HG03571 (cell line): ENCODE results near the gene KAZN.

Experiments
- ATAC-seq: cut with Tn5 transposase; IDR thresholded peaks from one replicate; pipeline ENCODE4 v1.9.1; 2021; ENCODE audit not compliant: unreplicated experiment

The KAZN gene

GRCh38 chr1:15094719-15095495 lies 496.4 kb downstream of the KAZN start:
- ATAC-seq: no peak

GRCh38 chr1:15095496-15095875 lies 497.0 kb downstream of the KAZN start:
- no peak for ATAC-seq

- no peak for ATAC-seq
These were observed 497.8 kb downstream of the KAZN start for GRCh38 chr1:15096293-15096692.

DNA sequence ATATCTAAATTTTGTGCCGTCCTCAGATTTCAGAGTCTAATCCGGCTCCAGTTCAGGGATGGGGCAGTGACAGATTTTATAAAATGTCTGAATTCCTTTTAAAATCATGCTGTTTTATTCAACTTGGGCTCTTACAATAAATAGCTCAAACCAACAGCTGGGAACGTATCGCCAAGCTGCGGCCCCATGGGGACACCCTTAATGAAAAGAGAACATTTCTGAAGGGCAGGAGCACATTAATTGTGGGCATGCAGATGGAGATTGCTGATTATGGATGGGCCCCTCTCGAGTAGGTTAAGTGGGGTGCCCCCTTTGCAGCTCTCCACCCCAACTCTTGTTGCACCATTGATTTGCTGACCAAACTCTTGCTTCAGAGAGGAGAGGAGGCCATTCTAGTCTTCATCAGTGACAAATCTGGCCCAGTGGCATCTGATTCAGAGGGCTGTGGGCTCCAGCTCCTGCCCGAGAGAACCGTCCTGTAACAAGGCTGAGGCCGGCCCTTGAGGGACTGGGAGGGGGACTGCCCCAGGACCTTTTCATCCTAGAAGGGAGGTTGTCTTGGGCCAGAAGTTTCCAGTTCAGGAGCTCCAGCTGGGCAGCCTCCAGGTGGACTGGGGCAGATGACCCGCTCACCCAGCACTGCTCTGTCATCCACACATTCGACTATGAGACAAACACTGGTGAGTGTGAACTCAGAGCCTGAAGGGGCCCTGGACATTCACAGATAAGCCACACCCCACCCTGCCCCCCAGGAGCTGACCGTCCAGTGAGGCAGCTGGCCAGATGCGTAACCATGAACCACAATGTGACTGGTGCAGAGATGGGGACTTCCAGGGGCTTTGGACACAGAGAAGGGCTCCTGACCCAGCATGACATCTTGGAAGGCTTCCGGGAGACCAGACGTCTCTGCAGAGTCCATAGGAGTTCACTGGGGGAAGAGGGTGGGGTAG lies 500.0 kb downstream of the KAZN start:
- ATAC-seq: no peak

DNA sequence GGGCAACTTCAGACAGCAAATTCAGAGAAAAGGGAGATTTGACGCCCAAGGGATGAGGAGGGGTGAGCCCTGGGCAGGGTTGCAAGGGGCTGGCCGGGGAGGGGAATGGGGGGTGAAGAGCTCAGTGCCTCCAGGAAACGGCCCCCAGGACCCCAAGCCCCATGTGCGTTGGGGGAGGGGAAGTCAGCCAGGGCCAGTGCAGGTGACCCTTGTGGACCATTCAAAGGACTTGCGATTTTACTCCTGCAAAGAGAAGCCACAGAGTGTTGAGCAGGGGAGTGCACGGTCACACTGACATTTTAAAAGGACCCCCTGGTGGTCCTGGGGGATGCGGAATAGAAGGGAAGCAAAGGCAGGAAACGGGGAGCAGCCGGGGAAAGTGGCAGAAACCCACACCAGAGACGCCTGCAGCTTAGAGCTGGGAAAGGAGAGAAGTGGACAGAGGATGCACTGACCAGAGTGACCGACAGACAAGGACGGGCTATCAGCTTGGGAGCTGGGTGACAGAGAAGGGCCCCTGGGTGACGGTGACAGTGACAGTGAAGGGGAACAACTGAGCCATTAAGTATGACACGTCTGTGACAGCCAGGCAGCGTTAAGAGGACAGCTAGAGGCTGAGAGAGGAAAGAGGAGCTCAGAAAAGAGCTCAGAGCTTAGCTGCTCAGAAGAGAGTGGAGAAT lies 501.1 kb downstream of the KAZN start:
- ATAC-seq: no peak

GRCh38 chr1:15100121-15100879 lies 501.8 kb downstream of the KAZN start:
- ATAC-seq: no peak

- no peak for ATAC-seq
These were observed 502.6 kb downstream of the KAZN start for GRCh38 chr1:15100880-15101760.

GRCh38 chr1:15101801-15102200 lies 503.3 kb downstream of the KAZN start:
- no peak for ATAC-seq

DNA sequence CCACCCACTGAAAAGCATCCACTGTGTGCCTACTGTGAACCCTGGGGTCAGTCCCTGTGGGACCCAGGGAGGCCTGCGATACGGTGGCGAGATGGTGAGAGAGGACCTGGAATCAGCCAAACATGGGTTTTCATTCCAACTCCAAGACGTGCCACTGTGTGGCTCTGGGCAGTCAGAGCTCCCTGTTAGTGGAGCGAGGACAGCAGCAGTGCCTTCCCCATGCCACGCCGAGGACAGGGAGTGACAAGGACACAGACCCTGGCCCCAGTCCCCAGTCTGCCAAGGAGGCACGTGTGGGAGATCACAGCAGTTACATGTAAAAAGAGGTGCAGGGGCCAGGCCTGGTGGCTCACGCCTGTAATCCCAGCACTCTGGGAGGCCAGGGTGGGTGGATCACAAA lies 504.2 kb downstream of the KAZN start:
- ATAC-seq: no peak

DNA sequence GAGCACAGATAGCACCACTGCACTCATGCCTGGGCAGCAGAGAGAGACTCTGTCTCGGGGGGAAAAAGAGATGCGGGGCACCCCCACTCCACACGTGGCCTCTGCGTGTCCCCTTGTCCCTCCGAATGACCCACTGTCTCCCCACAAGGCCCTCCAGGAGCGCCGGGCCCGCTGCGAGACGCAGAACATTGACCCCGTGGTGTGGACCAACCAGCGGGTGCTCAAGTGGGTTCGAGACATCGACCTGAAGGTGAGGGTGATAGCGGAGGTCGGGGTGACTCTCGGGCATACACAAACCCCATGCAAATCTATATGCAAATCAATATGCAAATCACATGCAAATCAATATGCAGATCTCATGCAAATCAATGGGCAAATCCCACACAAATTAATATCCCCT lies 504.7 kb downstream of the KAZN start:
- ATAC-seq: no peak

DNA sequence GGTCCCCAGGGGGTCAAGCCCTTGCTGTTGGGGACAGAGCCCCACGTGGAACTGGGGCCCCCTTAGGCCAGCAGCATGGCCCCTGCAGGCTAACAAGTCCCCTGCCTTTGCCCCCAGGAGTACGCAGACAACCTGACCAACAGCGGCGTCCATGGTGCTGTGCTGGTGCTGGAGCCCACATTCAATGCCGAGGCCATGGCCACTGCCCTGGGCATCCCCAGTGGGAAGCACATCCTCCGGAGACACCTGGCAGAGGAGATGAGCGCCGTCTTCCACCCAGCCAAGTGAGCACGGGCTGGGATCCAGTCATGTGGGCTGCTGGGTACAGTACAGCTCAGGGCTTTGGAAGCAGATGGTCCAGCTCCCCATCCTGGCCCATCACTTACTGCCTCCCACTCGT lies 505.4 kb downstream of the KAZN start:
- ATAC-seq: no peak

GRCh38 chr1:15104768-15105167 lies 506.3 kb downstream of the KAZN start:
- ATAC-seq: no peak

GRCh38 chr1:15106608-15107007 lies 508.1 kb downstream of the KAZN start:
- ATAC-seq: no peak

DNA sequence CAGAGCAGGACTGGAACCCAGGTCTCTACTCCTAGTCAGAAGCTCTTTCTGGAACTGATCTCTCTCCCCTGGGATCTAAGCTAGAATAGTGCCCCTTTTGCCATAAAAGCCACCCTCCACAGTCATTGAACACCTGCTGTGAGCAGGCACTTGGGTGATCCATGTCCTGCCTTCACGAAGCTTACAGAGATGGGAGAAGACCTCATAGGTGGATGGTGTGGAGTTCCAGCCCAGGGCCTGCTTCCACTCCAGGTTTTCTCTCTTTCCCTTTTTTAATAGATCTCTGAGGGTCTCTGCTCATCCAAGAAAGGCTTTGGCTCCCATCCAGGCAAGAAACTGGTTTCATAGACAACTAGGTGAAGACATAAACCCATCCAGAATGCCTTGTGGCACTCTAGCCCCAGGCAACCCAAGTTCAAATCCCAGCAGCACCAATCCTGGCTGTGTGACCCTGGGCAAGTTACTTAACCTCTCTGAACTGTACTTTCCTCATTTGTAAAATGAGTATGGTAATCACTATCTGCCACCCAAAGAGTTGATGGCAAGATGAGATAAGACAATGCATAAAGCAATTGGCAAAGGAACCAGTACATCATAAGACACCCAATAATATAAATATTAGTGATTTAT lies 508.7 kb downstream of the KAZN start:
- ATAC-seq: no peak

DNA sequence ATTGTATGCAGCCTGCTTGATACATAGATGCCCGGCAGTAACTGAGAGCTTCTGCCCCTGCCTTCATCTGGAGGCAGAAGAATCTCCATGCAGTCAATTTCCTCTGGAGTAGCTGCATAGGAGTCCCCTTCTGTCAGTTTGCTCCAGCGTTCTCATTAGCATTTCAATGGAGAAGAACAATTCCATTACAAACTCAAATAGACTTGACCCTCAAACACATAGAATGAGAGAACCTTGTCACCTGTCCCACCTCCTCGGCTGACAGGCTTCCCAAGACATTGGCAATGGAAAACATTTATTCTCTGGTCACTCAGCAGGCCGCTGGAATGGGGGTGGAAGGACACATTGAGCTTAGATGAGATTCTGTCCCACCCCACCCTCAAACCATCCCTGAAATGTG lies 509.4 kb downstream of the KAZN start:
- ATAC-seq: no peak

DNA sequence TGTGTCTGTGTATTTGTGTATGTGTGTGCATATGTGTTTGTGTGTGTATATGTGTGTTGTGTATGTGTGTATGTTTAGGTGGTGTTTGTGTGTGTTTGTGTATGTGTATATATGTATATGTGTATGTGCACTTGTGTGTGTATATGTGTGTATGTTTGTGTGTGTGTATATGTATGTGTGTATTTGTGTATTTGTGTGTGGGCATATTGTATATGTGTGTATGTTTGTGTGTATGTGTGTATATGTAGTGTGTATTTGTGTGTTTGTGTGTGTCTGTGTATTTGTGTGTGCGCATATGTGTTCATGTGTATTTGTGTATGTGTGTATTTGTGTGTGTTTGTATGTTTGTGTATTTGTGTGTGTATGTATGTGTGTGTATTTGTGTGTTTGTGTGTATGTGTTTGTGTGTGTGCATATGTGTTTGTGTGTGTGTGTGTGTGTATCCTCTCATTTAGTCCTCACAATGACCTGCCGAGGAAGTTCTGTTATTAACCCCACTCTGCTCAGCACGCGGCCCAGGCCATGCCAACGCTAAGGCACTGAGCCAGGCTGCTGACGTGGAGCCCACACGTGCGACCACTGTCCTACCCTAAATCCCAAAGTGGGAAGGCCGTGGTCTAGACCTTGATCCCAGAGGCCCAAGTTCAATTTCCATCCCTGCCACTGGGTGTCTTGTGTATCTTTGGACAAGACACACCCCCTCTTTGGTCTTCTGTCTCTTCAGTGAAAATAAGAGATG lies 511.8 kb downstream of the KAZN start:
- ATAC-seq: no peak

DNA sequence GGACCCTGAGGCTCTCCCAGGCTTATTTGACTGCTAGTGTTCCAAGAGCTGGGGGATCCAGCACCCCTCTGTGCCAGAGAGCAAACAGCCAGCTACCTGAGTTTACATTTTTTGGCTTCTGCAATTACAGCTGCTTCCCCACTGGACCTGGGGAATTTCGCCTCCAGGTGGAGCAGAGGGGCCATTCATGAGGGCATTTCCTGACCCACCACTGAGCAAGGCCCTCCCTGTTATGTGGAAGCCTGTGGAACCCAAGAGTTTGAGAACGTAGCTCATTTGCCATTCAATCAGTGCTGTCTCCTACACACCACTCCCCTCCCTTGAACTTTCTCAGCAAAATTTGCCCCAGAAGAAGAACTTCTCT lies 512.4 kb downstream of the KAZN start:
- no peak for ATAC-seq

GRCh38 chr1:15113146-15113545 lies 514.7 kb downstream of the KAZN start:
- ATAC-seq: no peak

DNA sequence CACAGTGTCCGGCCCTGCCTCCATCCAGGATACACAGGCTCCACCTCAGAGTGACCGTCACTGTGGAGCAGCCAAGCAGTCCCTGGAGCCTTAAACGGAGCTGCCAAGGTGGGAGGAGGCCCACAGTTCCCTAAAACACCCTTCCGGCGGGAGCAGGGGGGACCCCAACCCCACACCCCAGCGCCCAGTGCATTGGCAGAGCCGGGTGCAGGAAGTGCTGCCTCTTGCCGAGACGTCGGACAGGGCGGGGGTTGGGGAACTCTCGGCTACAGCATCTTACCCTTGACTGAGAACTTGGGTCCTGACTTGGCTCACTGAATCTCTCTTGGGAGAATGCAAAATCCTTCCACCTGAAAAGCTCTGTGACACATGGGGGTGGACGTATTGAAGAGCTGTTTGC lies 516.4 kb downstream of the KAZN start:
- no peak for ATAC-seq
